DOHH2 (cell line): ENCODE results near the gene MYO1B.

ENCODE experiments used
- EZH2phosphoT487 ChIP-seq: fragments of 200-600 bp; sonication (generic); IDR thresholded peaks from 2 replicates; pipeline ENCODE4 v1.6.1; 2017; ENCODE audit warnings: borderline replicate concordance, mild to moderate bottlenecking, antibody characterized with exemption, low read length, moderate library complexity, mixed read lengths
- TF ChIP-seq, protein P1 (sequence below): fragments of 200-600 bp; sonication (generic); IDR thresholded peaks from one replicate; pipeline ENCODE4 v1.5.1; 2014; ENCODE audit warnings: antibody characterized with exemption, mild to moderate bottlenecking, low read depth, low read length; ENCODE audit not compliant: poor library complexity, severe bottlenecking

DNA sequence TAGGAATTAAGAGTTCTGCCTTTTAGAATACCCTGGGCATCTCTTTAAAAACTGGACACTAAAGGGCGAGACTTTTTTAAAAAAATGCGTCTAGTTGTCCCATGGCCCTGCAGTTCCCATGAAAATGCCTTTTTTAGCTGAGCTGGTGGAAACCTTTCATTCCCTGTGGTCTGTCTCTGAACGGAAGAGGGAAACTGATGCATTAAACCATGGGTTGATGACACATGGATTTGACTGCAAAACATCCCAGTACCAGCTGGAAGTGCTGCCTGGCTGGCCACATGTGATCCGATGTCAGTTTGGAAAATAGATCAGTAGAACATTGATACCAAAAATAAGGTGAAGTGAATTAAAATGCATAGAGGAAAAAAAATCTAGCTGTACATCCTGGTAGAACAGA, 129.2 kb downstream of the MYO1B start:
- TF ChIP-seq, protein P1, sequence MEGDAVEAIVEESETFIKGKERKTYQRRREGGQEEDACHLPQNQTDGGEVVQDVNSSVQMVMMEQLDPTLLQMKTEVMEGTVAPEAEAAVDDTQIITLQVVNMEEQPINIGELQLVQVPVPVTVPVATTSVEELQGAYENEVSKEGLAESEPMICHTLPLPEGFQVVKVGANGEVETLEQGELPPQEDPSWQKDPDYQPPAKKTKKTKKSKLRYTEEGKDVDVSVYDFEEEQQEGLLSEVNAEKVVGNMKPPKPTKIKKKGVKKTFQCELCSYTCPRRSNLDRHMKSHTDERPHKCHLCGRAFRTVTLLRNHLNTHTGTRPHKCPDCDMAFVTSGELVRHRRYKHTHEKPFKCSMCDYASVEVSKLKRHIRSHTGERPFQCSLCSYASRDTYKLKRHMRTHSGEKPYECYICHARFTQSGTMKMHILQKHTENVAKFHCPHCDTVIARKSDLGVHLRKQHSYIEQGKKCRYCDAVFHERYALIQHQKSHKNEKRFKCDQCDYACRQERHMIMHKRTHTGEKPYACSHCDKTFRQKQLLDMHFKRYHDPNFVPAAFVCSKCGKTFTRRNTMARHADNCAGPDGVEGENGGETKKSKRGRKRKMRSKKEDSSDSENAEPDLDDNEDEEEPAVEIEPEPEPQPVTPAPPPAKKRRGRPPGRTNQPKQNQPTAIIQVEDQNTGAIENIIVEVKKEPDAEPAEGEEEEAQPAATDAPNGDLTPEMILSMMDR: no peak
- TF ChIP-seq EZH2phosphoT487: no peak
